ENCODE data around the gene NEK6.

Gene NEK6

DNA sequence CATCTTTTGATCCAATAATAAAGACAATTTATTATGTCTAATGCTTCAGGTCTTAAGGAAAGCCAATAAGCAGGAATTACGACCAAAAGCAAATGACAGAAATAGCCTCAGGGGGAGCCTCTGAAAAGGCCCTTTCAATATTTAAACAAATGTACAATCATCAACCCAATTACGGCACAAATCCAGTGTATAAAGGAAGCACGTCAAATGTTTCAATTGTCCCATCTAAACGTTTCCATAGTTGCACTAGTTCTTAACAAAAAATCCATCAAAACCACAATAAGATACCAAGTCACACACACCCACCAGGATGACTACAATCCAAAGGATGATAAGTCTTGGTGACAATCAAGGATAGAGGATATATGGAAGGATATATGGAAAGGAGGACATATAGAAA lies 115.6 kb downstream of the NEK6 start:
- Histone ChIP-seq H3K9me3 (ENCODE audit: control insufficient read depth, insufficient read depth, low read length) (no peaks in the 10 kb centered on the region), H3K4me1 (ENCODE audit: control insufficient read depth, insufficient read depth, low read length) (peaks cover 18% of the 10 kb centered on the region; the same call in 1 of the 2 replicates), H3K27ac (ENCODE audit: low read depth, low read length) (no peak overlapping the region), H3K36me3 (ENCODE audit: control insufficient read depth, insufficient read depth, low read length) (peaks cover 8% of the 10 kb centered on the region; the same call in 1 of the 2 replicates), H3K9ac (ENCODE audit: low read depth, low read length) (no peak overlapping the region), H3K27me3 (ENCODE audit: control insufficient read depth, insufficient read depth, low read length) (no peaks in the 10 kb centered on the region), H3K4me3 (ENCODE audit: low read depth, low read length) (no peak overlapping the region)

- Histone ChIP-seq H3K27ac (ENCODE audit: low read depth, low read length) (no peak overlapping the region), H3K4me1 (ENCODE audit: control insufficient read depth, insufficient read depth, low read length) (peaks cover 18% of the 10 kb centered on the region; the same call in 1 of the 2 replicates), H3K9me3 (ENCODE audit: control insufficient read depth, insufficient read depth, low read length) (no peaks in the 10 kb centered on the region), H3K36me3 (ENCODE audit: control insufficient read depth, insufficient read depth, low read length) (peaks cover 8% of the 10 kb centered on the region; the same call in 1 of the 2 replicates), H3K9ac (ENCODE audit: low read depth, low read length) (no peak overlapping the region), H3K27me3 (ENCODE audit: control insufficient read depth, insufficient read depth, low read length) (no peaks in the 10 kb centered on the region), H3K4me3 (ENCODE audit: low read depth, low read length) (no peak overlapping the region)
Measured at GRCh38 chr9:124373851-124374250, 116.1 kb downstream of the NEK6 start.

- no peaks in the 10 kb centered on the region for H3K27me3 ChIP-seq (ENCODE audit: control insufficient read depth, insufficient read depth, low read length)
- H3K27ac ChIP-seq (ENCODE audit: low read depth, low read length) = no peak overlapping the region
- H3K9ac ChIP-seq (ENCODE audit: low read depth, low read length) = no peak overlapping the region
- peaks cover 11% of the 10 kb centered on the region; the same call in 1 of the 2 replicates for H3K4me1 ChIP-seq (ENCODE audit: control insufficient read depth, insufficient read depth, low read length)
- peaks cover 18% of the 10 kb centered on the region for H3K36me3 ChIP-seq (ENCODE audit: control insufficient read depth, insufficient read depth, low read length)
- no peaks in the 10 kb centered on the region for H3K9me3 ChIP-seq (ENCODE audit: control insufficient read depth, insufficient read depth, low read length)
- no peak overlapping the region for H3K4me3 ChIP-seq (ENCODE audit: low read depth, low read length)
Measured at GRCh38 chr9:124375726-124376125, 118.0 kb downstream of the NEK6 start.

DNA sequence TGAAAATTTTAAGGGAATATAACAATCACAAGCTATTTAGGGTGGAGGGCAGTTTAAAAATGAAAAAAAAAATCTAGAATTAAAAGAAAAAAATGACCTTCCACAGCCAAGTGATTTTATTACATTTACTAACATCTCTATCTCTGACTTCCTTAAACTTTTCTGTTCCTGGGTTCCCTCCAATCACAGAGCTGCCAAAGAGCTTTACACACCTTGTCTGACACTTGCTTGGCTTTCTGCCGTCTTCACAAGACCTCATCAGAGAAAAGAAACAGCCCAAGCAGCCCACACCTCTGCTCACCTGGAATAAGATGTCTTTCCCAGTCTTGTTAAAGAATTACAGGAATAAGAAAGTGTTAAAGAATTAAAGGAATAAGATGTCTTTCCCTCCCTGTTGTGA lies 118.6 kb downstream of the NEK6 start:
- Histone ChIP-seq H3K9me3 (ENCODE audit: control insufficient read depth, insufficient read depth, low read length) (no peaks in the 10 kb centered on the region), H3K4me1 (ENCODE audit: control insufficient read depth, insufficient read depth, low read length) (peaks cover 5% of the 10 kb centered on the region; the same call in 1 of the 2 replicates), H3K9ac (ENCODE audit: low read depth, low read length) (no peak overlapping the region), H3K27me3 (ENCODE audit: control insufficient read depth, insufficient read depth, low read length) (no peaks in the 10 kb centered on the region), H3K4me3 (ENCODE audit: low read depth, low read length) (no peak overlapping the region), H3K36me3 (ENCODE audit: control insufficient read depth, insufficient read depth, low read length) (peaks cover 22% of the 10 kb centered on the region), H3K27ac (ENCODE audit: low read depth, low read length) (no peak overlapping the region)

DNA sequence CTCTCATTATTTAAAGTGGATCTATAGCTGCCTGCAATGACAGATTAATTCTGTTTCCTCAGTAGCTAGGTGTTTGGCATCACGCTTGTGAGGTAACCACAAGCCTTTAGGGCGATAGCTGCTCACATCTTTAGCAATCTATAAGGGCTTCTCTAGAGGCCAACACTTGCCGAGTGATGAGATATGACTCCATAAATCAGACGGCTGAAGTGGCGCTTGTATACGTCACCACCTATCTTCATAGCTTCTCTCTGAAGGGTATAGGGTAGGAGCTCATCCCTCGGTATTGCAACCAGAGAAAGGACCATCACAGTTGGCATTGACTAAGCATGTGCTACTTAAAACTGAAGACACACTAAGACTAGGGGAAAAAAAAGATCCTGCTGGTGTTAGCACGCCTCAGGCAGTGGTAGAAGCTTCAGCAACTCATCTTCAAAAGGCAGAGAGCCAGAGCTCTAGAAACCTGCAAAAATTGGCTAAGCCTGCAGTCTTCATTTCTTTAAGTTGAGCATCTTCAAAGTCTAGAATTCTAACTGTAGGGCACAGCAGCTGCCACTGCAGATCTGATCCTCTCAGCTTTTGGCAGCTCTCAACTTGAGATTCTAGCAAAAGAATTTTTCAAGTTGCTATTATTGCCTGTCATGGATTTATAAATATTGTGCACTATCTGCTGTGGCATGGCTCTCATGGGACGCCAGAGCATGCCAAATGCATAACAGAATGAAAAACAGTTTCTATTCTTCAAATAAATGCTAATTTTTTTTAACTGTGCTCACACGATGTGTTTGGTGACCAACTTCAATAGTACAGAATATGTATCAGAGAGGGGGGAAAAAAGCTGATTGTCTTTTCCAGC lies 120.0 kb downstream of the NEK6 start:
- H3K36me3 ChIP-seq (ENCODE audit: control insufficient read depth, insufficient read depth, low read length) = peaks cover 27% of the 10 kb centered on the region
- H3K27ac ChIP-seq (ENCODE audit: low read depth, low read length) = no peak overlapping the region

DNA sequence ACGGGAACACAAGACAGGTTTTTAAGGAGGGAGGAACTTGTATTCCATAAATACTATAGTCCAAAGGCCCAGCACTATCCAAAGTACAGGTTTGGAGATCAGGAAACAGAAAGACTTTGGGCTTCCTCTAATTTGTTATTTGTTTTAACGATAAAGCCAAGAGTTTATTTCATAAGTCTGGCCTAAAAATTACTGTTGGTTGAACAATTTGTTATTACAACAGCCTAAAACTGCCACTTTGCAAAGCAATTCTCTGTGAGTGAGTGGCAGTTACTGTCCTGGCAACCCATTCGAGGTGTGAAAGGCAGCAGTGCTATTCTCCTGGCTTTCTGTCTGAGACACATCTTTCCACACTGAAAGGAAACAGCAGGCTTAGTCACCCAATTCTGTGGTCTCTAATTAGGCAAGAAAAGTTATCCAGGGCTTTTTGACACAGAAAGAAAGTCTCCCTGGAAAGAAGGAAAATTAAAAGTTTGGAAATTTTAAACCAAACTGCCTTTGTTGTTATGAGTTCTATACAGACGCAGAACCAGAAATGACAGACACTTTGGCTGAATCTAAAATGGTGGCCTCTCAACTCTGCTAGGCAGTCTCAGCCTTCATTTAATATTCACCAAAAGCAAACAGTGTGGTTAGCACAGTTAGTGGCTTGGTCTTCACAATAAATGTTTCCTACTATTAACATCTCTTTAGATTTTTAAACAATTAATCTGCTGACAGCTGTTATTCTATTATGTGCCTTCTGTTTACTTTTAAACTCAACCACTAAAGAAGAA lies 123.6 kb downstream of the NEK6 start:
- Histone ChIP-seq H3K27me3 (ENCODE audit: control insufficient read depth, insufficient read depth, low read length) (no peaks in the 10 kb centered on the region), H3K9me3 (ENCODE audit: control insufficient read depth, insufficient read depth, low read length) (no peaks in the 10 kb centered on the region), H3K4me3 (ENCODE audit: low read depth, low read length) (no peak overlapping the region), H3K4me1 (ENCODE audit: control insufficient read depth, insufficient read depth, low read length) (peaks cover 7% of the 10 kb centered on the region; the same call in 1 of the 2 replicates), H3K36me3 (ENCODE audit: control insufficient read depth, insufficient read depth, low read length) (peaks cover 38% of the 10 kb centered on the region), H3K9ac (ENCODE audit: low read depth, low read length) (no peak overlapping the region), H3K27ac (ENCODE audit: low read depth, low read length) (no peak overlapping the region)

More for the DNA sequence above, 120.0 kb downstream of the NEK6 start:
- H3K4me1 ChIP-seq (ENCODE audit: control insufficient read depth, insufficient read depth, low read length) = no peaks in the 10 kb centered on the region
- no peaks in the 10 kb centered on the region for H3K27me3 ChIP-seq (ENCODE audit: control insufficient read depth, insufficient read depth, low read length)
- no peak overlapping the region for H3K4me3 ChIP-seq (ENCODE audit: low read depth, low read length)
- H3K9me3 ChIP-seq (ENCODE audit: control insufficient read depth, insufficient read depth, low read length) = no peaks in the 10 kb centered on the region
- no peak overlapping the region for H3K9ac ChIP-seq (ENCODE audit: low read depth, low read length)

DNA sequence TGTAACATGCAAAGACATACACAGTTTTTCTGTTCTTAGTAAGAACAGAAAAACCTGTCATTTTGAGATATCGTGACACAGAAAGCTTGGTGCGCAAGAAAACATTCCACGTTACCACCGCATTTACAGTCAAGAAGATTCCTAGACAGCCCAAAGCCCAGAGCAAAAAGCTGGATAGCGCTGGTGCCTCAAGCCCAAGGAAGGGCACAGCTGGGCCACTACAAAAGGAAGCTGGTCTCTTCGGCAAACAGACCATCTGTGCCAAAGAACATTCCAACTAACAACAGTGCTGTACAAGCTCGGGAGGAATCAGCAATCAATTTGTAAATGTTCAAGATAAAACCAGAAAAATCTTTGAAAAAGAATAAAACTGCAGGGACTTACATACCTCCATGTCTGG lies 126.5 kb downstream of the NEK6 start:
- Histone ChIP-seq H3K36me3 (ENCODE audit: control insufficient read depth, insufficient read depth, low read length) (peaks cover 34% of the 10 kb centered on the region), H3K27me3 (ENCODE audit: control insufficient read depth, insufficient read depth, low read length) (no peaks in the 10 kb centered on the region), H3K27ac (ENCODE audit: low read depth, low read length) (no peak overlapping the region)

DNA sequence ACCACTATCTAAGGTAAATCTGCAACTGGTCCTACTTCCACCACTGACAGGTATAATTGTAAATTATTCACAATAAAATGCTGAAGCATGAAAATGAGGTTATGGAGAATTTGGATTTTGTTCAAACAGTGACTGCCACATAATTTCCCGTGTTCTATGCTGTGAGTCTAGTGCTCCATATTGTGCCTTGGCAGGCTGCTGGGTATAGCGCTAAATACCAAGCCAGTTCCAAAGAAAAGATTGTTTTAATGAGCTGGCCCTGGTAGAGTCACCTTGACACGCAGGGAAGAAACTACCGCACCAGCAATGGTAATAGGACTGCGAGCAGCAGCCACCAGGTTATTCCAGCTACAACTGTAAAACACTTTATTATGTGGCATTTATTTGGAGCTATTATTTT lies 127.1 kb downstream of the NEK6 start:
- H3K27ac ChIP-seq (ENCODE audit: low read depth, low read length) = no peak overlapping the region
- H3K9me3 ChIP-seq (ENCODE audit: control insufficient read depth, insufficient read depth, low read length) = no peaks in the 10 kb centered on the region
- no peak overlapping the region for H3K4me3 ChIP-seq (ENCODE audit: low read depth, low read length)
- peaks cover 33% of the 10 kb centered on the region for H3K36me3 ChIP-seq (ENCODE audit: control insufficient read depth, insufficient read depth, low read length)
- H3K27me3 ChIP-seq (ENCODE audit: control insufficient read depth, insufficient read depth, low read length) = no peaks in the 10 kb centered on the region
- H3K9ac ChIP-seq (ENCODE audit: low read depth, low read length) = no peak overlapping the region
- H3K4me1 ChIP-seq (ENCODE audit: control insufficient read depth, insufficient read depth, low read length) = peaks cover 8% of the 10 kb centered on the region; the same call in 1 of the 2 replicates

More for the DNA sequence above, 126.5 kb downstream of the NEK6 start:
- Histone ChIP-seq H3K4me3 (ENCODE audit: low read depth, low read length) (no peak overlapping the region), H3K4me1 (ENCODE audit: control insufficient read depth, insufficient read depth, low read length) (peaks cover 8% of the 10 kb centered on the region; the same call in 1 of the 2 replicates), H3K9me3 (ENCODE audit: control insufficient read depth, insufficient read depth, low read length) (no peaks in the 10 kb centered on the region), H3K9ac (ENCODE audit: low read depth, low read length) (no peak overlapping the region)

GRCh38 chr9:124385623-124386022 lies 127.9 kb downstream of the NEK6 start:
- H3K27me3 ChIP-seq (ENCODE audit: control insufficient read depth, insufficient read depth, low read length) = no peaks in the 10 kb centered on the region
- no peak overlapping the region for H3K4me3 ChIP-seq (ENCODE audit: low read depth, low read length)
- no peaks in the 10 kb centered on the region for H3K9me3 ChIP-seq (ENCODE audit: control insufficient read depth, insufficient read depth, low read length)
- H3K27ac ChIP-seq (ENCODE audit: low read depth, low read length) = no peak overlapping the region
- peaks cover 25% of the 10 kb centered on the region for H3K36me3 ChIP-seq (ENCODE audit: control insufficient read depth, insufficient read depth, low read length)
- H3K4me1 ChIP-seq (ENCODE audit: control insufficient read depth, insufficient read depth, low read length) = peaks cover 8% of the 10 kb centered on the region; the same call in 1 of the 2 replicates
- no peak overlapping the region for H3K9ac ChIP-seq (ENCODE audit: low read depth, low read length)

- H3K27ac ChIP-seq (ENCODE audit: low read depth, low read length) = no peak overlapping the region
Measured at GRCh38 chr9:124386201-124386600, 128.5 kb downstream of the NEK6 start.

More at GRCh38 chr9:124386201-124386600, 128.5 kb downstream of the NEK6 start:
- H3K9ac ChIP-seq (ENCODE audit: low read depth, low read length) = no peak overlapping the region
- no peak overlapping the region for H3K4me3 ChIP-seq (ENCODE audit: low read depth, low read length)
- peaks cover 13% of the 10 kb centered on the region; the same call in 1 of the 2 replicates for H3K4me1 ChIP-seq (ENCODE audit: control insufficient read depth, insufficient read depth, low read length)
- no peaks in the 10 kb centered on the region for H3K9me3 ChIP-seq (ENCODE audit: control insufficient read depth, insufficient read depth, low read length)
- no peaks in the 10 kb centered on the region for H3K27me3 ChIP-seq (ENCODE audit: control insufficient read depth, insufficient read depth, low read length)
- H3K36me3 ChIP-seq (ENCODE audit: control insufficient read depth, insufficient read depth, low read length) = peaks cover 20% of the 10 kb centered on the region

Measured in HUES48 (cell line).